ENCODE measurements around the gene ELP5.

The ELP5 gene

DNA sequence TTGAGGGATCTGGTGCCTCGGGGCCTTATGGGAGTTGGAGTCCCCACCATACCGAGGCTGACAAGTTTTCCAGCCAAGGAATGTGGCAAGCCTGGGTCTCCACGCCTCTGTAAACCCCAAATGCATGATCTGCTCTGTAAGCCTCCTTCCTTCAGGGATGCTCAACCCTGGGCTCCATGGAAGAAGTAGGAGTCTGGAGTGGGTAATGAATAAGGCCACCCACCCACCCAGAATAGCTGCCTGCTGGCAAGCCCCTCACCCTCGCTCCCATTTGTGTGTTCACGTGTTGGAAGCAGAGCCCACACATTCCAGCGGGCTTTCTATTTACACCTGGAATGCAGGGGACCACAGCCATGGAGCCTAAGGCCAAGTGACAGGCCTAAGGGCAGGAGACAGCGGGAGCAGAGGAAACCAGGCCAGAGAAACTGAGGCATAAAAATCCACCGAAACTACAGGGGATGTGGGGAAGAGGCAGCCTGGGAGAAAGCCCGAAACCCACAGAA is 36.8 kb upstream of the ELP5 start:
- Histone ChIP-seq H3K9me3 (ENCODE audit: low read length) (no peaks in the 10 kb centered on the region), H3K4me3 (ENCODE audit: low read length) (peak overlapping the region; percentile 56), H3K4me1 (ENCODE audit: insufficient read depth, low read length) (peaks cover 51% of the 10 kb centered on the region), H3K27me3 (ENCODE audit: insufficient read depth, low read length) (no peaks in the 10 kb centered on the region), H2AFZ (ENCODE audit: low read depth, low read length) (no peak overlapping the region), H3K36me3 (ENCODE audit: insufficient read depth, low read length) (no peaks in the 10 kb centered on the region)

DNA sequence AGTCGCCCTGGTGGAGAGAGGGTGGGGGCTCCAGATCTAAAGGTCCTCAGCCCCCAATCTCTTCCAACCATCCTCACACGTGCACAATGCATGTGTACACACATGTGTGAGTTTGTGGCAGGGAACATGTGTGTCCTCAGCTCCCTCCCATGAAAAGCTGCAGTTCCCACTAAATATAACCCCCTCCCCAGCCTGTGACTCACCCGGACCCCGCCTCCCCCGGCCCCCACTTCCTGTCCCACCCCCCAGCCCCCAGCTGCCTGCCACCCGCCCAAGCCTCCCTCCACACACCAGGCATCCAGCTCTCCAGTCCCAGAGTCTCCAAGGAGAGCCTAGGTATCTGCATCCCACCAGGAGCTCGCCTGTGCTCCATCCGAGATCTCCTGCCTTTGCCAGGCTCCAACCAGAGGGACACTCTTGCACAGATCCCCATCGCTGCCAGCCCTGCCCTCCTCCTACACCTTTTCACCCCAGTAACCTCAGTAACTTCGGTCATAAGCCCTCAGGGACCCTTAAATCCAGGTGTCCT is 36.3 kb upstream of the ELP5 start:
- no peaks in the 10 kb centered on the region for H3K27me3 ChIP-seq (ENCODE audit: insufficient read depth, low read length)
- no peaks in the 10 kb centered on the region for H3K9me3 ChIP-seq (ENCODE audit: low read length)
- peak overlapping the region; percentile 56 for H3K4me3 ChIP-seq (ENCODE audit: low read length)
- no peaks in the 10 kb centered on the region for H3K36me3 ChIP-seq (ENCODE audit: insufficient read depth, low read length)
- H2AFZ ChIP-seq (ENCODE audit: low read depth, low read length): no peak overlapping the region
- H3K4me1 ChIP-seq (ENCODE audit: insufficient read depth, low read length): peaks cover 57% of the 10 kb centered on the region

- Histone ChIP-seq H3K4me1 (ENCODE audit: insufficient read depth, low read length) (peaks cover 62% of the 10 kb centered on the region), H3K4me3 (ENCODE audit: low read length) (peak overlapping the region; percentile 38), H3K9me3 (ENCODE audit: low read length) (no peaks in the 10 kb centered on the region), H2AFZ (ENCODE audit: low read depth, low read length) (no peak overlapping the region), H3K27me3 (ENCODE audit: insufficient read depth, low read length) (no peaks in the 10 kb centered on the region), H3K36me3 (ENCODE audit: insufficient read depth, low read length) (peaks cover 2% of the 10 kb centered on the region)
Measured at GRCh38 chr17:7216242-7217112, 35.5 kb upstream of the ELP5 start.

- Histone ChIP-seq H3K9me3 (ENCODE audit: low read length) (no peaks in the 10 kb centered on the region), H3K36me3 (ENCODE audit: insufficient read depth, low read length) (peaks cover 6% of the 10 kb centered on the region), H2AFZ (ENCODE audit: low read depth, low read length) (no peak overlapping the region), H3K4me1 (ENCODE audit: insufficient read depth, low read length) (peaks cover 57% of the 10 kb centered on the region), H3K4me3 (ENCODE audit: low read length) (peak overlapping the region; percentile 48), H3K27me3 (ENCODE audit: insufficient read depth, low read length) (no peaks in the 10 kb centered on the region)
Measured at GRCh38 chr17:7217113-7217987, 34.7 kb upstream of the ELP5 start.

- no peak overlapping the region for H2AFZ ChIP-seq (ENCODE audit: low read depth, low read length)
- H3K36me3 ChIP-seq (ENCODE audit: insufficient read depth, low read length): peaks cover 15% of the 10 kb centered on the region
- H3K27me3 ChIP-seq (ENCODE audit: insufficient read depth, low read length): no peaks in the 10 kb centered on the region
- H3K9me3 ChIP-seq (ENCODE audit: low read length): no peaks in the 10 kb centered on the region
- peaks cover 57% of the 10 kb centered on the region for H3K4me1 ChIP-seq (ENCODE audit: insufficient read depth, low read length)
- H3K4me3 ChIP-seq (ENCODE audit: low read length): peak overlapping the region; percentile 48
Measured at GRCh38 chr17:7218166-7218565, 33.8 kb upstream of the ELP5 start.

GRCh38 chr17:7218758-7219157 is 33.3 kb upstream of the ELP5 start:
- Histone ChIP-seq H2AFZ (ENCODE audit: low read depth, low read length) (no peak overlapping the region), H3K27me3 (ENCODE audit: insufficient read depth, low read length) (no peaks in the 10 kb centered on the region), H3K4me1 (ENCODE audit: insufficient read depth, low read length) (peaks cover 52% of the 10 kb centered on the region), H3K4me3 (ENCODE audit: low read length) (no peak overlapping the region), H3K36me3 (ENCODE audit: insufficient read depth, low read length) (peaks cover 20% of the 10 kb centered on the region), H3K9me3 (ENCODE audit: low read length) (no peaks in the 10 kb centered on the region)

DNA sequence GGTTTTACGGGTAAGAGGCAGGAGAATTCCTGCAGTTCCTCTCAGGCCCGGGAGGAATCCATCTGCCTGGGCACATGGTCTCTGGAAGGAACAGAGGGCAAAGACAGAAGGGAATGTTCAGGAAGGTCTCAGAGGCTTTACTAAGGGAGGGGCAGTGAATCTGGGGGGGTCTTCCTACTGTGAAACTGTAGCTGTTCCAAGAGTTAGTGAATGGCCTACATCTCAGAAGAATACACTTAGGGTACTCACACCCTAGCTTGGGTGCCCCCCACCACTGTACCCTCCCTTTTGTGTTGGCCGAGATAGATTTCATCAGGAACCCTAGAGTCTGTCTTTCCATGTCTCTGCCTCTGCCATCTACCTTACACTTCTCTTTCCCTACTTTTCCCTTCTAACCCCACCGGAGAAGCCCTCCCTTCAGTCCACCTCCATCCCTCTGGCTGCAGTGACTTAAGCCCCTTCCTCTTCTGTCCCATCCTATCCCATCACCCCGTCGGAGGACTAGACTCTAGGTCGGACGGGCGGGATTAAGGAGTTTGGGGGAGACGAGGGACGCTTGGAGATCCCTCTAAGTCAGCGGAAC is 32.7 kb upstream of the ELP5 start:
- Histone ChIP-seq H3K9me3 (ENCODE audit: low read length) (no peaks in the 10 kb centered on the region), H3K4me1 (ENCODE audit: insufficient read depth, low read length) (peaks cover 52% of the 10 kb centered on the region), H3K27me3 (ENCODE audit: insufficient read depth, low read length) (no peaks in the 10 kb centered on the region), H3K36me3 (ENCODE audit: insufficient read depth, low read length) (peaks cover 26% of the 10 kb centered on the region), H3K4me3 (ENCODE audit: low read length) (peak overlapping the region; percentile 72), H2AFZ (ENCODE audit: low read depth, low read length) (no peak overlapping the region)

GRCh38 chr17:7219812-7220592 is 32.0 kb upstream of the ELP5 start, which contains the start of the genes ACADVL and DLG4:
TSS of gene ACADVL (plus strand) at chr17:7219938. CDS start at chr17:7219985, 47 bp downstream.
TSS of gene DLG4 (minus strand) at chr17:7219836.
- H2AFZ ChIP-seq (ENCODE audit: low read depth, low read length): no peak within 1 kb of the TSS
- no peaks in the 10 kb centered on the region for H3K9me3 ChIP-seq (ENCODE audit: low read length)
- H3K4me1 ChIP-seq (ENCODE audit: insufficient read depth, low read length): peaks cover 52% of the 10 kb centered on the region
- peak within 1 kb of the TSS; percentile 72 for H3K4me3 ChIP-seq (ENCODE audit: low read length)
- H3K36me3 ChIP-seq (ENCODE audit: insufficient read depth, low read length): peaks cover 33% of the 10 kb centered on the region
- H3K27me3 ChIP-seq (ENCODE audit: insufficient read depth, low read length): no peaks in the 10 kb centered on the region

DNA sequence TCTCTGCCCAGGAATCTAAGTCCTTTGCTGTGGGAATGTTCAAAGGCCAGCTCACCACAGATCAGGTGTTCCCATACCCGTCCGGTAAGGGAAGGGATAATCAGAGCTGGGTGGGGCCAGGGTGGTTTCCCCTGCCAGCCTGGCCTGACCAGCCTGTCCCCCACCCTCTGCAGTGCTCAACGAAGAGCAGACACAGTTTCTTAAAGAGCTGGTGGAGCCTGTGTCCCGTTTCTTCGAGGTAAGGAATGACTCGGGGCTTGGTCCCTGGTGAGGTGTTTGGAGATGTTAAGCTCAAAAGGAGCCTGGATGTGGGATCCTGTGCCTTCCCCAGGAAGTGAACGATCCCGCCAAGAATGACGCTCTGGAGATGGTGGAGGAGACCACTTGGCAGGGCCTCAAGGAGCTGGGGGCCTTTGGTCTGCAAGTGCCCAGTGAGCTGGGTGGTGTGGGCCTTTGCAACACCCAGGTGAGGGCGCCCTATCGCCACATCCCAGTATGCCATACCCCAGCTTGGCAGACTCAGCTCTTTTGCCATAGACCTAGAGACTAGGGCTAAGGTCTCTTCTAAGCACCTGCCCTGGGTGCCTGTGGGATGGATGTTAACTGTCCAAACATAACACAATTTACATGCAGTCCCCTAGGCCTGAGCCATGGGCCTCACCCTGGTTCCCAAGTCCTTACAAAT is 31.3 kb upstream of the ELP5 start:
- Histone ChIP-seq H2AFZ (ENCODE audit: low read depth, low read length) (no peak overlapping the region), H3K4me1 (ENCODE audit: insufficient read depth, low read length) (peaks cover 46% of the 10 kb centered on the region), H3K36me3 (ENCODE audit: insufficient read depth, low read length) (peaks cover 40% of the 10 kb centered on the region)

GRCh38 chr17:7221278-7222092 is 30.5 kb upstream of the ELP5 start:
- H3K4me3 ChIP-seq (ENCODE audit: low read length): no peak overlapping the region
- H3K9me3 ChIP-seq (ENCODE audit: low read length): no peaks in the 10 kb centered on the region
- H3K27me3 ChIP-seq (ENCODE audit: insufficient read depth, low read length): no peaks in the 10 kb centered on the region
- no peak overlapping the region for H2AFZ ChIP-seq (ENCODE audit: low read depth, low read length)
- peaks cover 47% of the 10 kb centered on the region for H3K36me3 ChIP-seq (ENCODE audit: insufficient read depth, low read length)
- H3K4me1 ChIP-seq (ENCODE audit: insufficient read depth, low read length): peaks cover 39% of the 10 kb centered on the region

More for the DNA sequence above, 31.3 kb upstream of the ELP5 start:
- Histone ChIP-seq H3K4me3 (ENCODE audit: low read length) (peak overlapping the region; percentile 72), H3K27me3 (ENCODE audit: insufficient read depth, low read length) (no peaks in the 10 kb centered on the region), H3K9me3 (ENCODE audit: low read length) (no peaks in the 10 kb centered on the region)
